ENCODE data around the gene PLXNA1. TPM values are rescaled to one million over a fixed set of nuclear protein-coding genes. Genes with fewer than 3 reads are reported as not detected.
A peak's percentile ranks its signal among the peaks of the same experiment; 100 is the strongest.

Gene PLXNA1
- total and polyA plus RNA-seq, 9 of the 15 experiments (the other 6 are each of a cell fraction or from before 2014, with no cell fraction given) = 0.23 to 59.9 (median 16.8) TPM

GRCh38 chr3:126986001-126986400 lies 3.1 kb downstream of the PLXNA1 start (continued):
- TF ChIP-seq NKRF (IDR thresholded peaks at IDR 0.05; ENCODE audit: borderline replicate concordance) (no peak), ZBTB7A (IDR thresholded peaks at IDR 0.05; ENCODE audit: borderline replicate concordance, control insufficient read depth, low read depth, low read length) (peak; percentile 82), POLR2AphosphoS5 (IDR thresholded peaks at IDR 0.05; ENCODE audit: control insufficient read depth, insufficient read depth, low read depth, low read length) (peak; percentile 63; the same call in 1 of the 2 replicates), CREB3 (tag; conservative IDR thresholded peaks at IDR 0.05; ENCODE audit: low read depth) (no peak), ETS1 (conservative IDR thresholded peaks at IDR 0.05; ENCODE audit: control insufficient read depth, low read depth, low read length) (0 out of 2 replicates have a peak, but pooled peaks have one; percentile 67), NCOR1 (IDR thresholded peaks at IDR 0.05) (peak; percentile 52), HDAC2 (IDR thresholded peaks at IDR 0.05) (peak; percentile 8; the same call in 1 of the 2 replicates), FOSL1 (tag; conservative IDR thresholded peaks at IDR 0.05) (peak; percentile 84), SIN3A (IDR thresholded peaks at IDR 0.05; ENCODE audit: borderline replicate concordance in 2 of 2, control insufficient read depth in 1 of 2, low read depth in 2 of 2, low read length in 2 of 2) (peak; percentile 34 to 65; a peak in 1 of 4 replicates), HOMEZ (CRISPR knock-in tag; IDR thresholded peaks at IDR 0.05) (no peak), TBL1XR1 (IDR thresholded peaks at IDR 0.05; ENCODE audit: low read length in 2 of 2) (peak in 1 of 2 experiments; percentile 41; a peak in 1 of 4 replicates), CBX3 (IDR thresholded peaks at IDR 0.05; ENCODE audit: borderline replicate concordance in 1 of 2, low read length in 2 of 2) (0 out of 3 replicates have a peak, but pooled peaks of 1 of the 2 experiments have one; percentile 14), HNRNPLL (IDR thresholded peaks at IDR 0.05; ENCODE audit: low read depth, low read length, poor library complexity, severe bottlenecking) (no peak), JUNB (CRISPR knock-in tag; conservative IDR thresholded peaks at IDR 0.05) (no peak), PHB2 (IDR thresholded peaks at IDR 0.05; ENCODE audit: low read depth) (no peak), ETV1 (tag; conservative IDR thresholded peaks at IDR 0.05; ENCODE audit: low read depth) (no peak), GTF2F1 (IDR thresholded peaks at IDR 0.05; ENCODE audit: low read depth, low read length) (no peak), ARID1B (IDR thresholded peaks at IDR 0.05) (peak; percentile 93), MTA2 (IDR thresholded peaks at IDR 0.05; ENCODE audit: low read depth) (peak; percentile 68)
- TF ChIP-seq, protein P1, sequence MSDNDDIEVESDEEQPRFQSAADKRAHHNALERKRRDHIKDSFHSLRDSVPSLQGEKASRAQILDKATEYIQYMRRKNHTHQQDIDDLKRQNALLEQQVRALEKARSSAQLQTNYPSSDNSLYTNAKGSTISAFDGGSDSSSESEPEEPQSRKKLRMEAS (CRISPR knock-in tag; IDR thresholded peaks at IDR 0.05) = peak; percentile 87

All from K562 (cell line).